HG02571 (cell line): ENCODE data around the gene TMEM140.
"Not testable (repeated sequence)": the region's sequence is repeated elsewhere in the genome, so short reads cannot be mapped to it uniquely, and the experiment has no call there.

ENCODE experiments used
- ATAC-seq: cut with Tn5 transposase; IDR thresholded peaks from one replicate; pipeline ENCODE4 v1.9.1; 2021; ENCODE audit warnings: mild to moderate bottlenecking, moderate library complexity; ENCODE audit not compliant: unreplicated experiment

TMEM140 gene

DNA sequence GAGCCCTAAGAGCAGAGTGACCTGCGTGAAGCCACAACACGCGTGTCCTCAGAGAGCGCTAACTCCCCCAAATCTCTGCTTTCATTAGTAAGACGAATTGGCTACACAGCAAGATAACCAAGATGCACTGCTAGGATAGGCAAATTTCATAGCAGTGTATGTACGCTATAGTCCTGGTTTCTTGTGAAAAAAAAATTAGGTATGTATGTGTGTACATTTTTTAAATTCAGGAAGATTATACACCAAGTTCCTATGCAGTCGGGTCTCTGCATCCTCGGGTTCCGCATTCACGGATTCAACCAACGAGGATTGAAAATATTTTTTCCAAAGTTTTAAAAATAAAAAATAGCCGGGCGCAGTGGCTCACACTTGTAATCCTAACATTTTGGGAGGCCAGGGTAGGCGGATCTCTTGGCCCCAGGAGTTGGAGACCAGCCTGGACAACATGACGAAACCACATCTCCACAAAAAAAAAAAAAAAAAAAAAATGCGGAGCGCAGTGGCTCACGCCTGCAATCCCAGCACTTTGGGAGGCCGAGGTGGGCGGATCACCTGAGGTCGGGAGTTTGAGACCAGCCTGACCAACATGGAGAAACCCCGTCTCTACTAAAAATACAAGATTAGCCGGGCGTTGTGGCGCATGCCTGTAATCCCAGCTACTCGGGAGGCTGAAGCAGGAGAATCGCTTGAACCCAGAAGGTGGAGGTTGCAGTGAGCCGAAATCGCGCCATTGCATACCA lies 64.2 kb downstream of the TMEM140 start:
- not testable (repeated sequence) for ATAC-seq

DNA sequence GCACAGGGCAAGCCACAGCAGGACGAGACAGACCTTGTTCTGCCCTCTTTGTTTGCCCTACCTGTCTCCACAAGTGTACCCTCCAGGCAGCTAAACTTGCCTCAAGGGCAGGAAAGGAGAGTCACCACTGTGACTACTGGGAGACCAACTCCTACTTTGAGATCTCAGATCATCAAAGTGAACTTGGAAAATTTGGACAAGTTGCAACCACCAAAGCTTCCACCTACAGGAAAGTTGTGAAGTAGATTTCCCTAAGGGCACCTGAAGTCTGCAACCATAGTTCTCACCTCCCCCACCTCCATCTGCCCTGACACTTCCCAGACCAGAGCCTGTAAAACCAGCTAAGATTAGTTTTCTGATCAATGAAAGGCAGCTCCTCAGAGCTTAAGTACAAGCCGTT lies 66.0 kb downstream of the TMEM140 start:
- ATAC-seq, result no peak

DNA sequence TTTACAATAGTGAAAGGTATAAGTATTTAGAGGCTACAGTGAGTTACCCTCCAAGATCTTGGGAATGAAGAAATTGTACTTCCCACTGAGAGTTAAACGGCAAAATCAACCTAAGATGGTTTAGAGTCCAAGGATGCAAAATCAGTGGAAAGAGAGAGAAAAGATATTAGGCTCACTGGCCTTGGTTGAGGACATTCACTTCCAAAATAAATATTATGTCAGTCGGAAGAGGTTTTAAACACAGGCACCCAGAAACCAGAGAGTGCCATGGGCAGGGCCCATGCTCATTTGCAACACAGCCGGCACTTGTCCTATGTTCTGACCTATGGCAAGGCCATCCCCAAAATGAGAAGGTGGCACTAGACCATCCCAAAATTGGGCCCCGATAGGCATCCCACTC lies 67.3 kb downstream of the TMEM140 start:
- no peak for ATAC-seq

DNA sequence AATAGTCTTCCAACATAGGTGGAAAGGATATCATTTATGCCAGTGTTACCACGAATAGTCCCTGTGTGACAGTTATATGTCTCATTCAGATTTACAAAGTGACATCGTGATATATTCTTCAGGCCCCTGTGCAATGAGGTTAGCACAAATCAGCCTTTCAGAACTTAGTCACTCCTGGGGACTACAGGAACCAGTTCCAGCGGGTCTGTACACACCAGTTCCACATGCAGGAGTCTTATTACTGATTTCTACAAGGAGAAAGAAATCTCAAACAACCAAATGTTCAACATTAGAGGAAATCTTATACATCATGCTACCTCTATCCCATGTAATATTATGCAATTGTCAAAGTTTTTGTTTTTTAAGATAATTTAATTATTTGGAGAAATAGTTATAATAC lies 67.8 kb downstream of the TMEM140 start:
- no peak for ATAC-seq
